Gastrocnemius medialis (tissue), 4 donors: ENCODE measurements around the gene ADARB1.

Source experiments
- POLR2A ChIP-seq, 2 donors: fragments of 450-650 bp; IDR thresholded peaks; one replicate each; pipeline ENCODE4 v1.6.1; 2017; ENCODE audit warnings: antibody characterized with exemption in 2 of 2, mild to moderate bottlenecking in 2 of 2, moderate library complexity in 2 of 2
- TF ChIP-seq, protein P1 (sequence below), 5 experiments: fragments of 450-650 bp in 3 of 5; fragments of 200-600 bp in 2 of 5; sonication (generic) in 2 of 5; IDR thresholded peaks in 4 of 5; conservative IDR thresholded peaks in 1 of 5; 1 replicate in 4 of 5; 2 replicates in 1 of 5; pipeline ENCODE4 v1.5.1; 2016 to 2019; ENCODE audit warnings: antibody characterized with exemption in 5 of 5, mild to moderate bottlenecking in 3 of 5, moderate library complexity in 3 of 5

DNA sequence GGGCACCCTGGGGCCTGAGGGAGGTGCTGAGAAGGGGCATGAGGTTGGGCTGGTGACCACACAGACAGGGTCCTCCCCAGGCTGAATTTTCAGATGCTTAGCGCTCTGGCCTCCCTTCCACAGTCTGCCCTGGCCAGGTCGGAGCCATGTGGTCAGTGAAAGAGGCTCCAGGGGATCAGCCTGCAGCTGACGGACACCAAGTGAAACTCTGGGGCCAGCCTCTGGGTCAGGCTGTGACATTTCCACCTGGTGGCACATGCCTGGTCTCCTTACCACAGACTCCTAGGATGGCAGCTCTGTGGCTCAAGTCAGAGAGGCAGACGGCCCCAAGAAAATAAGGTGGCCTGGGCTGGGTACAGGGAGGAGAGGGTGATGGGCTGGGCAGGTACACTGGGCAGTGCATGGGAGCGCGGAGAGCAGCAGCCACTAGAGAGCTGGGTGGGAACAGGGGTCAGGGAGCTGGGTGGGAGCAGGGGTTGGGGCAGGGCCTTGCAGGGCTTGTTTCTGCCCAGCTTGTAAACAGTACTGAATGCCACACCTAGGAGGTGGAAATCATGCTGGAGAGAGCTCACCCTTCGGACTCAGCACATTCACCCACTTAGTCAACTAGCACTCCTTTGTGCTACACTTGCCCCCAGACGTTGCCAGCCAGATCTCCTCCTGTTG, 20.7 kb upstream of the ADARB1 start:
- TF ChIP-seq, protein P1, sequence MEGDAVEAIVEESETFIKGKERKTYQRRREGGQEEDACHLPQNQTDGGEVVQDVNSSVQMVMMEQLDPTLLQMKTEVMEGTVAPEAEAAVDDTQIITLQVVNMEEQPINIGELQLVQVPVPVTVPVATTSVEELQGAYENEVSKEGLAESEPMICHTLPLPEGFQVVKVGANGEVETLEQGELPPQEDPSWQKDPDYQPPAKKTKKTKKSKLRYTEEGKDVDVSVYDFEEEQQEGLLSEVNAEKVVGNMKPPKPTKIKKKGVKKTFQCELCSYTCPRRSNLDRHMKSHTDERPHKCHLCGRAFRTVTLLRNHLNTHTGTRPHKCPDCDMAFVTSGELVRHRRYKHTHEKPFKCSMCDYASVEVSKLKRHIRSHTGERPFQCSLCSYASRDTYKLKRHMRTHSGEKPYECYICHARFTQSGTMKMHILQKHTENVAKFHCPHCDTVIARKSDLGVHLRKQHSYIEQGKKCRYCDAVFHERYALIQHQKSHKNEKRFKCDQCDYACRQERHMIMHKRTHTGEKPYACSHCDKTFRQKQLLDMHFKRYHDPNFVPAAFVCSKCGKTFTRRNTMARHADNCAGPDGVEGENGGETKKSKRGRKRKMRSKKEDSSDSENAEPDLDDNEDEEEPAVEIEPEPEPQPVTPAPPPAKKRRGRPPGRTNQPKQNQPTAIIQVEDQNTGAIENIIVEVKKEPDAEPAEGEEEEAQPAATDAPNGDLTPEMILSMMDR (IDR thresholded peaks at IDR 0.05 in 4 of 5, conservative IDR thresholded peaks at IDR 0.05 in 1 of 5), result no peak
- TF ChIP-seq POLR2A (IDR thresholded peaks at IDR 0.05), result no peak
